D341Med (cell line): ENCODE results near the gene XPO6.
"Not testable (repeated sequence)": the region's sequence is repeated elsewhere in the genome, so short reads cannot be mapped to it uniquely, and the experiment has no call there.

Experiments
- DNase-seq: peaks from one replicate; pipeline ENCODE4 v3.0.0; 2012; ENCODE audit warnings: low spot score

Gene XPO6

GRCh38 chr16:28149011-28149888, 62.5 kb downstream of the XPO6 start:
- DNase-seq: no peak

GRCh38 chr16:28146536-28146935, 65.2 kb downstream of the XPO6 start:
- no peak for DNase-seq

GRCh38 chr16:28145796-28146195, 66.0 kb downstream of the XPO6 start:
- DNase-seq: no peak

GRCh38 chr16:28140788-28141618, 70.8 kb downstream of the XPO6 start:
- DNase-seq: no peak

GRCh38 chr16:28139530-28139929, 72.2 kb downstream of the XPO6 start:
- no peak for DNase-seq

GRCh38 chr16:28136751-28137434, 74.9 kb downstream of the XPO6 start:
- no peak for DNase-seq

GRCh38 chr16:28133666-28134065, 78.1 kb downstream of the XPO6 start:
- no peak for DNase-seq

GRCh38 chr16:28131743-28132393, 79.9 kb downstream of the XPO6 start:
- no peak for DNase-seq

- no peak for DNase-seq
Observed at GRCh38 chr16:28131181-28131580, 80.6 kb downstream of the XPO6 start.

- no peak for DNase-seq
Observed at GRCh38 chr16:28130099-28131088, 81.4 kb downstream of the XPO6 start.

GRCh38 chr16:28126684-28127620, 84.8 kb downstream of the XPO6 start:
- DNase-seq: no peak

- no peak for DNase-seq
Observed at GRCh38 chr16:28125592-28125991, 86.2 kb downstream of the XPO6 start.

- no peak for DNase-seq
Observed at GRCh38 chr16:28121527-28121926, 90.2 kb downstream of the XPO6 start.

GRCh38 chr16:28120754-28121153, 91.0 kb downstream of the XPO6 start:
- DNase-seq: no peak

- DNase-seq: no peak
Observed at GRCh38 chr16:28118637-28119036, 93.1 kb downstream of the XPO6 start.

- DNase-seq: no peak
Observed at GRCh38 chr16:28117168-28117565, 94.6 kb downstream of the XPO6 start.

GRCh38 chr16:28115866-28116265, 95.9 kb downstream of the XPO6 start:
- not testable (repeated sequence) for DNase-seq

GRCh38 chr16:28112908-28113307, 98.9 kb downstream of the XPO6 start:
- no peak for DNase-seq

- no peak for DNase-seq
Observed at GRCh38 chr16:28110977-28111376, 100.8 kb downstream of the XPO6 start.

- no peak for DNase-seq
Observed at GRCh38 chr16:28110479-28110878, 101.3 kb downstream of the XPO6 start.
